ENCODE data around the gene LARP1. TPM values are rescaled to one million over a fixed set of nuclear protein-coding genes. Genes with fewer than 3 reads are reported as not detected.
A peak's percentile ranks its signal among the peaks of the same experiment; 100 is the strongest.

The LARP1 gene
- polyA plus RNA-seq, 2 of the 4 experiments (the other 2 are of a cell fraction): 87.0 to 112 TPM

- no peak for TF ChIP-seq ESRRA (IDR thresholded peaks at IDR 0.05; ENCODE audit: borderline replicate concordance, low read length)
- TF ChIP-seq ZC3H11A (IDR thresholded peaks at IDR 0.05): no peak
- POLR2A ChIA-PET: no interaction called here
- Histone ChIP-seq H3K4me2 (no peak overlapping the region), H3K9me3 (no peaks in the 10 kb centered on the region), H3K4me3 (no peak overlapping the region), H3K4me1 (peaks cover 64% of the 10 kb centered on the region), H3K27ac (no peak overlapping the region)
- CTCF ChIA-PET: interaction anchor here (0.6 to 1.2 kb wide), 5 partner anchors 11 to 122 kb away, joined by 3 to 5 read pairs (median 3); no protein-coding TSS in a partner anchor
- 90% methylated on average over 10 of the region's 10 CpGs for WGBS (ENCODE audit: missing lambda C conversion rate)
- DNase-seq (ENCODE audit: low read depth in 1 of 2, low spot score in 1 of 2) (no peak), ATAC-seq (peak in 1 of 2 experiments; percentile 29; a peak in 2 of 6 replicates), FAIRE-seq (no peak)
These were observed 16.3 kb downstream of the LARP1 start for GRCh38 chr5:154771383-154771901.

GRCh38 chr5:154773326-154773725 is 18.1 kb downstream of the LARP1 start:
- Histone ChIP-seq H3K4me1 (peaks cover 57% of the 10 kb centered on the region), H3K4me3 (no peak overlapping the region), H3K27ac (no peak overlapping the region), H3K9me3 (no peaks in the 10 kb centered on the region), H3K4me2 (no peak overlapping the region)
- POLR2A ChIA-PET: no interaction called here
- 94% methylated on average over 3 of the region's 3 CpGs for WGBS (ENCODE audit: missing lambda C conversion rate)
- ATAC-seq (no peak), FAIRE-seq (no peak), DNase-seq (ENCODE audit: low read depth in 1 of 2, low spot score in 1 of 2) (no peak)
- TF ChIP-seq CBX8 (IDR thresholded peaks at IDR 0.05) (no peak), MYC (IDR thresholded peaks at IDR 0.05; ENCODE audit: borderline replicate concordance, low read length) (no peak), CHD2 (IDR thresholded peaks at IDR 0.05; ENCODE audit: low read length, partially characterized antibody) (no peak), TFCP2L1 (CRISPR knock-in tag; IDR thresholded peaks at IDR 0.05) (no peak), PHF8 (IDR thresholded peaks at IDR 0.05; ENCODE audit: borderline replicate concordance, low read depth) (no peak), CBX2 (IDR thresholded peaks at IDR 0.05; ENCODE audit: borderline replicate concordance, low read depth) (no peak), RCOR1 (IDR thresholded peaks at IDR 0.05; ENCODE audit: low read depth, low read length) (no peak), HEYL (CRISPR knock-in tag; IDR thresholded peaks at IDR 0.05) (no peak), KDM1A (IDR thresholded peaks at IDR 0.05; ENCODE audit: low read depth) (no peak), MAZ (IDR thresholded peaks at IDR 0.05; ENCODE audit: borderline replicate concordance, low read depth, low read length) (no peak), NFE2L2 (conservative IDR thresholded peaks at IDR 0.05; ENCODE audit: low read length) (no peak), FOXS1 (CRISPR knock-in tag; IDR thresholded peaks at IDR 0.05) (no peak), E2F6 (IDR thresholded peaks at IDR 0.05; ENCODE audit: borderline replicate concordance, low read depth) (no peak), RNF2 (IDR thresholded peaks at IDR 0.05; ENCODE audit: borderline replicate concordance, low read depth) (no peak), HES2 (IDR thresholded peaks at IDR 0.05) (no peak), EHMT2 (IDR thresholded peaks at IDR 0.05; ENCODE audit: low read depth) (no peak)
- CTCF ChIA-PET: interaction anchor here (1.0 to 1.4 kb wide), 2 partner anchors 8 to 9 kb away, joined by 3 read pairs; no protein-coding TSS in a partner anchor

GRCh38 chr5:154776167-154776566 is 21.0 kb downstream of the LARP1 start:
- TF ChIP-seq ATOH8 (CRISPR knock-in tag; IDR thresholded peaks at IDR 0.05; ENCODE audit: low read depth): no peak
- TF ChIP-seq CHD2 (IDR thresholded peaks at IDR 0.05; ENCODE audit: low read length, partially characterized antibody): no peak
- no peak for TF ChIP-seq HDAC2 (IDR thresholded peaks at IDR 0.05)
- TF ChIP-seq PHF8 (IDR thresholded peaks at IDR 0.05; ENCODE audit: borderline replicate concordance, low read depth): no peak
- TF ChIP-seq RCOR1 (IDR thresholded peaks at IDR 0.05; ENCODE audit: low read depth, low read length): no peak
- TF ChIP-seq MAX (IDR thresholded peaks at IDR 0.05): no peak
- no peak for TF ChIP-seq FOSL2 (IDR thresholded peaks at IDR 0.05)
- TF ChIP-seq FOSL2 (CRISPR knock-in tag; IDR thresholded peaks at IDR 0.05): no peak
- TF ChIP-seq E2F6 (IDR thresholded peaks at IDR 0.05; ENCODE audit: borderline replicate concordance, low read depth): no peak
- CTCF ChIA-PET: interaction anchor here (1.0 kb wide), 1 partner anchor 9 kb away, joined by 4 read pairs; no protein-coding TSS in a partner anchor
- DNase-seq (ENCODE audit: low read depth in 1 of 2, low spot score in 1 of 2) (no peak), ATAC-seq (no peak), FAIRE-seq (no peak)
- no peak overlapping the region for H3K27ac ChIP-seq
- 76% methylated on average over 1 of the region's 1 CpG for WGBS (ENCODE audit: missing lambda C conversion rate)
- no peaks in the 10 kb centered on the region for H3K9me3 ChIP-seq
- H3K4me1 ChIP-seq: peaks cover 53% of the 10 kb centered on the region
- H3K4me2 ChIP-seq: no peak overlapping the region
- H3K4me3 ChIP-seq: no peak overlapping the region
- POLR2A ChIA-PET: no interaction called here

Measured in A549 (cell line).